KBM-7 (cell line): Measurements from ENCODE around the gene SAFB2.

ENCODE experiments used
- DNase-seq: peaks from one replicate; pipeline ENCODE4 v3.0.0-alpha.2; 2015
- in situ Hi-C: fragments of 300-500 bp; cut with MboI; formaldehyde crosslinking; loops from 2 replicates; pipeline ENCODE4 v1.14.3; 2020; ENCODE audit warnings: low sequenced_read_pairs, low pct_unique_long_range_greater_than_20kb, mixed read lengths

Gene SAFB2

DNA sequence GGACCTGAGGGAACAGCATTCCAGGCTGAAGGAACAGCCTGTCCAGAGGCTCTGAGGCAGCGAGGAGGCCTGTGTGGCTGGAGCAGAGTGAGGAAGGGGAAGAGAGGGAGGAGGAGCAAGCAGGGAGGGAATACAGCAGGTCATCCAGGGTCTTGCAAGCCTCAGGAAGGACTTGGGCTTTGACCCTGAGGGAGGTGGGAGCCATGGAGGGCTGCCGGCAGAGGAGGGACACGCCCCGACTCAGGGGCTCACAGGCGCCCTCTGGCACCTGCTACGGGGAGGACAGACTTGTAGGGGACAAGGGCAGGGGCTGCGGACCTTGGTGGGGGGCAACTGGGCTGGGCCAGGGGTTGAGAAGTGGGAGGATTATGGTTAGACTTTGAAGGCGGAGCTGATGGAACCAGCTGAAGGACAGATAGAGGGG lies 59.6 kb downstream of the SAFB2 start:
- no peak for DNase-seq
- in situ Hi-C loops, result no loop called here

DNA sequence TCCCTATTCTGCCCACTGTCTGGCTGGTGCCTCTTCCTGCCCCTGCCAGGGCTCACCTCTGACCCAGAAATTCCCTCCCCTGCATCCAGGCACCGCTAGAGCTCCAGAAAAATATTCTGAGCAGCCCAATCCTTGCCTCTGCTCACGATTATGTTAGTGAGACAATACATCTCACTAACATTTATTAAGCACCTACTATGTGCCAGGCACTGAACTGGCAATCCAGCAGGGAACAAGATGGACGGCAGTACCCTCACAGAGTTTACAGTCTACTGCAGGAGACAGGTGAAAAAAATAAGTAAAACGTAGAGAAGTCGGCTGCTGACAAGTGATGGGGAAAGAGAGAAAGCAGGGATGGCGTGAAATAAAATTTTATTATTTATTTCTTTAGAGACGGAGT lies 60.3 kb downstream of the SAFB2 start:
- in situ Hi-C loops, result no loop called here

DNA sequence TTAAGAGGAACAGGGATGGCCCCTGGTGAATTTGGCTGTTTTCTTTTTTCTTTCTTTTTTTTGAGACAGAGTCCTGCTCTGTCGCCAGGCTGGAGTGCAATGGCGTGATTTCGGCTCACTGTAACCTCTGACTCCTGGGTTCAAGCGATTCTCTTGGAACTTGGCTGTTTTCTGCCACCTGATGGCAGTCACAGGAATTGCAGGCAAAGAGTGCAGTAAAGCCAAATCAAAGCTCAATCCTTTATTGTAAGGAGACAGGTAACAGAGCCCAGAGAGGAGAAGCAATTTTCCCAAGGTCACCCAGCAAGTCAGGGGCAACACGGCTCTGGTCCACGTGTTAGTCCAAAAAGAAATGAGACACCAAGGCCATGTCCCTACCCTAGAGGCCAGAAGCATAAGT lies 61.0 kb downstream of the SAFB2 start:
- in situ Hi-C loops, result no loop called here
- peak; percentile 33 for DNase-seq

More for the DNA sequence above, 60.3 kb downstream of the SAFB2 start:
- DNase-seq, result no peak

DNA sequence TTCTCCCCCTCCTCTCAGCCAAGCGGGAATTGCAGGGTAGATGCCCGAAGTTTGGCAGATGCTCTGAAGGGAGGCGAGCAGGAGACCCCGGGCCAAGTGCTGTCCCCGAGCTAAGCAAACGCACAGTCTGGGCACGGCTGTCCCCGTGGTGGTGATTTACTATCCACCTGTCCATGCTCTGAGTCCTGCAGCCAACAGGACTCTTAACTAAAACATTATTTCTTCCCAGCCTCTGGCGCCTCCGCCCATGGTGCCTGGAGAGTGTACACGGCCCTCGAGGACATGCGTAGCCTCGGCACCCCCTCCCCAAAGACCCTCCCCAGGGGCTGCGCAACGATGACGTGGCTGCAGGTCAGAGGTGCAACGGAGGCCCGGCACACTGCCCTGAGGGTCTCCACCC lies 62.4 kb downstream of the SAFB2 start:
- in situ Hi-C loops, result no loop called here
- no peak for DNase-seq

DNA sequence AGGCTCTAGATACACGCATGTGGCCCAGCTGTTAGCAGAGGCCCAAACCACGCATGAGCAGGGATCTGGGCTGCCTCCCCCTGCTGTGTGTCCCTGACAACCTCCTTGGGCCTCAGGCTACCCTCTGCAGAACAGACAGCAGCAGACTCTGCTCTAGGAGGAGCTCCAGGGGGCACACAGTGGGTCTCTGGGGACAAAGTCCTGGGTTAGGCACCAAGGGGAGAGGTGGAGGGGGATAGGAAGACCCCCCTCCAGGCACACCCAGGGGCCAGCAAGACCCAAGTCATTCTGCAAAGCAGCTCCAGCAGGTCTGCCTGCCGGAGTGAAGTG lies 62.8 kb downstream of the SAFB2 start:
- no peak for DNase-seq
- in situ Hi-C loops, result no loop called here

DNA sequence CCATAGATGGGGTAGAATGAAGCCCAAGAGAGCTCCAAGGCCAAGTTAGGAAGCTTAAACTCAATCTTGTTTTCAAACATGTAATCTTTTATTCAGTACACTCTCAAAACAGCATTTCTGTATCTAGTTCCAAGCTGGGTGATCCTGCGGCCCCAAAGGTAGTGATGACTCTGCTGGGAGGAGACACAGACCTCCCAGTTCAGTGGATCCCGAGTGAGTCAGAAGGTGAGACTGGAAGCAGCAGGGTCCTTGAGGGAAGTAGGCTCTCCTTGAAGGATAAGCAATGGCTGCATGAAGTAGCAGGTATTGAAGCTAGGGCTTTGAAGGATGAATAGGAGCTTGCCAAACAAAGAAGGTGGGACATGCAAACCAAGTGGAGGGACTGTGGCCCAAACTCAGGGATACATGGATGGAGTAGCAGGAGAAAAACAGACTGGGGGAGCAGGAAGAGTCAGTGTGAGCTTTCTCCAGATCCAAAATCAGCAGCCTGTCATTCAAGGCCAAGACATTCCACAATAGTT lies 64.4 kb downstream of the SAFB2 start:
- in situ Hi-C loops, result no loop called here
- no peak for DNase-seq

DNA sequence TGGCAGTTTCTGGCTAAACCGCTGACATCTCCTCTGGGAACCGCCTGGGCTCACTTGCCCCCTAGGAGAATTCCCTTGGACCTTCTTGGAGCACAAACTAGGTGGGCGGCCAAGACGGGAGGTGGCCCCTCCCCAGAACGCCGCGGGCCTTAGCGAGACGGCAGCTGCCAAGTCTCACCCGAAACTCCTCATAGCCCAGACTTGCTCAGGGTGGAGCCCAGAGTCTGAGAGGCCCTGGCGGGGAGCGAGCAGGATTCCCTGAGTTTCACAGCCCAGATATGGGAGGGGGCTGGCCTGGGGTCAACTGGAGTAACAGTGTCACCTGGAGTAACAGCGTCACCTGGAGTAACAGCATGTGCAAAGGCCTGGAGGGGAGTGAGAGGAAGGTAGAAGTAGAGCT lies 64.9 kb downstream of the SAFB2 start:
- in situ Hi-C loops, result no loop called here

DNA sequence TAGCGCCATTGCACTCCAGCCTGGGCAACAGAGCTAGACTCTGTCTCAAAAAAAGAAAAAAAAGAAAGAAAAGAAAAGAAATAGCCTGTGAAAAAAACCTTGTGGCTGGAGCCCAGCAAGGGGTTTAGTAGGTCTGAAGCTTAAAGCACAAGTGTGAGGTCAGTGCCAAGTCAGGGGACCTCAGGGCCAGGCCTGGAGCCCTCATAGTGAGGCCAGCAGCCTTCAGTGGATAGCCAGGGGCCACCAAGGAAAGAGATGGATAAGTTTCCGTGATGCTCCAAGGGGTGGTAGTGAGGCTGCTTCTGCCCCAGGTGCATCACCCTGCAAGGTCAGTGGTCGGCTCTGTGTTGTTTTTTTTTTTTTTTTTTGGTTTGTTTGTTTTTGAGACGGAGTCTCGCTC lies 67.7 kb downstream of the SAFB2 start:
- in situ Hi-C loops, result no loop called here
- no peak for DNase-seq

More for the DNA sequence above, 64.9 kb downstream of the SAFB2 start:
- DNase-seq, result no peak

DNA sequence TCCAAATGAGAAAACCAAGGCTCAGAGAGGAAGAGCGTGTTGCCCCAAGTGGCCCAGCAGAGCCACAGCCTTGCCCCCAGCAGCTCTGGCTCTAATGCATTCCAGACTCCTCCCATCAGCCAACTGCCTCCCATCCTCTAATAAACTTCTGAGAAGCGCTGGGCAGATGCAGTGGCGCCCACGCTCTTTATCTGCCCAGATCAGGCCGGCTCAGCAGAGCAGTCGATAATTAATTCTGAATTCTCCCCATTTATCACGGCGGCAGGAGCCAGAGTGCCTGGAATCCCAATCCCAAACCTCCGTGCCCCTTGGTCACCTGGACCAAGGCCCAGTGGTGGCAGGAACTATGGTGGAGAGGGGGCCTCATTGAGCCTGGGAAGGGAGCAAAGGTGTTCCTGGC lies 68.7 kb downstream of the SAFB2 start:
- no peak for DNase-seq
- in situ Hi-C loops, result no loop called here

DNA sequence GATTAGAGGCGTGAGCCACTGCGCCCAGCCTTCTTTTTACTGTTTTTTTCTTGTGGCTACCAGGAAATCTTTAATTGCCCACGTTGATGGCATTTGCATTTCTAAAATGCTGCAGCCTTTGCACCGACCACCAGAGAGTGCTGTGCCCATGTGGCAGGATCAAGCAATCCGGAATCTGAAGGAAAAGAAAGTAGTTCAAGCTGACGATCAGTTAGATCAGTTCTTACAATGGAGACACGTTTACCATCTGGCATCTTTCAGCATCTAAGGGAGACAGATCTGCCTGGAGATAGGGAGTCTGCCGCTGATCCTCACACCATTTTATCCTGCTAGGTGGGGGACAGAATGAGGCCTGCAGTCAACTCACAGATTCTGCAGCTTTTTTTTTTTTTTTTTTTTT lies 74.7 kb downstream of the SAFB2 start:
- DNase-seq, result peak; percentile 72
- in situ Hi-C loops, result no loop called here

DNA sequence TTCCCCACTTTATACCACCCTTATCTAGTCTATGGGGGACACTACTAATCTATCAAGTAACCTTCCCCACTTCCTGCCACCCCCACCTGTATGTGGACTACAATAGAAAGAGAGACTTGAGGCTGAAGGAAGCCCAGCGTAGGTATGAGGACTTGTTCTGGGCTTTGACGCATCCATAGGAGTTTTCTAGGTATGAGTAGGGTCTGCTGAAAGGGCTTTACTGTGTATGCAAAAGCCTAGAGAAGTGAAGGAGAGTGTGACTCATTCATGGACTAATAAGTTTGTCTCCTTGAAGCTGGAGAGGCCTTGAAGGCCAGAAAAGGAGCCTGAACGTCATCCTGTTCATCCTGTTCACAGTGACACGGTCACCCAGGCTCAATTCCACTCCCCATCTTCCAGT lies 76.6 kb downstream of the SAFB2 start:
- DNase-seq, result no peak
- in situ Hi-C loops, result no loop called here

DNA sequence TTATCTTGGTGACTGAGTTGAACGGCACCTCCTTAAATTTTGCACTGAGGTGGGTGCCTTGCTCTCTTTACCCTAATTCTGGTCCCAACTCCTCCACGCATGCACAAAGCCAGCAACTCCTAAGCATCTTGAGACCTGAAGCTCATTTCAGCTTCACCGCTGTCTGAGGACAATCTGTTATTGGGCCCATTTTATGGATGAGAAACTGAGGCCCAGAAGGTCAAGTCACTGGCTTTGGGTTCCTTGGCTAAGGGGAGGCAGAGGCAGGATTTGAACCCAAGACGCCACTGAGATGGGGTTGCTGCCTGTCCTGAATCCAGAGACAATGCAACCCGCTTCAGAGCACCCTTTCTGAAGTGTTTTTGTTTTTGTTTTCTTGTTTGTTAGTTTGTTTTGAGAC lies 77.5 kb downstream of the SAFB2 start:
- in situ Hi-C loops, result no loop called here
- no peak for DNase-seq

DNA sequence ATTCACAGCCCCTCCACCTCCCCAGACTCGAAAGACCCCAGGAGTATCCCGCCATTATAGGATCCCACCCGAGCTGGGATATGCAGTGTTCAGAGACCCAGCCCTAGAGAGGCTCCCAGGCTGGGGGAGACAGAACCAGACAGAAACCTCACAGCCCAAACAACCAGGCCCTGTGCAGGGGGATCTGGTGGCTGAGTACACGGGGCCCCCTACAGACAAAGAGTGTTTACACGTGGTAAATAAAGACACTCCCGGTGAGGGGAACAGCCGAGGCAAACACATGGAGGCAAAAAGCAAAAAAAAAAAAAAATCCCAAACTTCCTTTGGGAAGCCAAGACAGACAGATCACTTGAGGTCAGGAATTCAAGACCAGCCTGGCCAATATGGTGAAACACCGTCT lies 79.9 kb downstream of the SAFB2 start:
- DNase-seq, result no peak
- in situ Hi-C loops, result no loop called here

DNA sequence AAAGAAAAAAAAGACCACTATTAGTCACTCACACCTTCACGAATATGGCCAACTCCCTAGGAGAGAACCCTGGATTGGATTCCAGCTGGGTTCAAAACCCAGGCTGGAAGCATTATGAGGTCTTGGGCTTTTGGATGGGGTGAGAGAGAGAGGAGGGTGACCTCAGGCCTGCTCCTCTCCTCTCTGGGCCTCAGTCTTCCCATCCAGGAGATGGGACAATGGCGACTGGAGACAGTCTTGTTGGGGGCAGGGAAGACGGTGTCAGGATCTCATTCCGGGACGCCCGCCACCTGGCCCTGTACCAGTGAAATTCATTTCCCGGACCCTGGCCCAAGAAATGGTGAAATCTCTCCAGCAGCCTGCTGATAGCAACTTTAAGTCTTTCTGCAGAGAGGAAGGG lies 81.1 kb downstream of the SAFB2 start:
- in situ Hi-C loops, result no loop called here
- DNase-seq, result no peak

DNA sequence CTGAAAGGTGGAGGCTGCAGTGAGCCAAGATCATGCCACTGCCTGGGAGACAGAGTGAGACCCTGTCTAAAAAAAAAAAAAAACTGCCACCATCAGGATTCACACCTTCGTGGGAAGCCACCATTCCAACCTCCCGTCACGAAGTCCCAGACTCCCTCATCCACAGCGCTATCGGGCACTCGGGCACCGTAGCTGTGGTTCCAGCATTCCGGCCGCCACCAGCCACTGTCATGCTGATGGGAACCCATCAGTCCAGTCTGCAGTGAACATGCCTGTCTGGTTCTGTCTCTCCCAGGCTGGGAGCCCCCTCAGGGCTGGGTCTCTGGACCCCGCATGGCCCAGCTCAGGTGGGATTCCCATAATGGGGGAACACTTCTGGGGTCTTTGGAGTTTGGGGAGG lies 82.4 kb downstream of the SAFB2 start:
- DNase-seq, result no peak
- in situ Hi-C loops, result no loop called here

DNA sequence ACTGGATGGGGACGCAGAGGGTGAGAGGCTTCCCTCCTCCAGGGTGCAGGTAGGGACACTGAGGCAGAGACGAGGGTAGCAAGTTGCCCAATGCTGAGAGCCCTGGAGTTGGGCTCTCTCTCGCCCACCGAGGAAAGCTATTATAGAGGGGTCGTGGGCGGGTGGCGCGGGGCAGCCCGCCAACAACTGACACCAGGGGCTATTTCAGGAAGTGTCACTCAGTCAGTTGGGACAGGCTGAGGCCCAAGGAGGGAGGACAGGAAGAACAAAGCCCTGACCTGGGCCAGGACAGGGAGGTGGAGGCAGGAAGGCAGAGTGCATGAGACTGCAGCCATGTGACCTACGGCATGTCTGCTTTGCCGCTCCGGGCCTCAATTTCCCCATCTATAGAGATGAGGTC lies 84.7 kb downstream of the SAFB2 start:
- no peak for DNase-seq
- in situ Hi-C loops, result no loop called here
